Glomerular visceral epithelial cell (primary cell): ENCODE data around the gene BASP1.
"Not testable (repeated sequence)": the region's sequence is repeated elsewhere in the genome, so short reads cannot be mapped to it uniquely, and the experiment has no call there.

ENCODE experiments used
- DNase-seq: peaks from one replicate; pipeline ENCODE4 v3.0.0-alpha.2; 2016; ENCODE audit errors: extremely low spot score

The BASP1 gene

DNA sequence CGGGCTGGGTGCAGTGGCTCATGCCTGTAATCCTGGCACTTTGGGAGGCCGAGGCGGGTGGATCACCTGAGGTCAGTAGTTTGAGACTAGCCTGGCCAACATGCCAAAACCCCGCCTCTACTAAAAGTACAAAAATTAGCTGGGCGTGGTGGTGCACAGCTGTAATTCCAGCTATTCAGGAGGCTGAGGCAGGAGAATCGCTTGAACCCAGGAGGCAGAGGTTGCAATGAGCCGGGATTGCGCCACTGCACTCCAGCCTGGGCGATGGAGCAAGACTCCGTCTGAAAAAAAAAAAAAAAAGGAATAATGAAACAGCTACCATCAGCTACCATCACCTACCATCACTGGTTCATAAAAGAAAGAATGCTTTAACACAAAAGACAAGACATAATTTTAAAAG is 25.9 kb upstream of the BASP1 start:
- not testable (repeated sequence) for DNase-seq

DNA sequence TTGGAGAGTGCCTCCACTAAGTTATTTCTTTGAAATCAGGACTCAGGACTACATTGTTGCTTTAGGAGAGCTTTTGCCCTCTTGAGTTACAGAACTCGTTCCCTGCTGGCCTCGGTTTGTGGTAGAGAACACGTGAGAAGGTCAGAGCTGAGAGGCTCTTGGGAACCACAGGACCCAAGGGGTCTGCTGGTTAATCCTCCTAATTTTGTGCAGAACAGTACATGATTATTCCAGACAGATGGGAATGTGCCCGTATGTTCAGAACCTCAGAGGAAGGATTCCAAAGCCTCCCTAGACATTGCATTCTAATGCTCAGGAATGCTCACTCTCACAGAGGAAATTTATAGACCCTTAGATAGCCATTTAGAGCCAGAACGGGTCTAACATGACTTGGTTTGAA is 25.2 kb upstream of the BASP1 start:
- DNase-seq = no peak

- DNase-seq = no peak
Observed at GRCh38 chr5:17196024-17196423, 21.4 kb upstream of the BASP1 start.

GRCh38 chr5:17196697-17197096 is 20.7 kb upstream of the BASP1 start:
- no peak for DNase-seq

- DNase-seq = peak; percentile 73
Observed at GRCh38 chr5:17203329-17204132, 13.9 kb upstream of the BASP1 start.

GRCh38 chr5:17204133-17204489 is 13.3 kb upstream of the BASP1 start:
- DNase-seq = no peak

GRCh38 chr5:17206021-17206420 is 11.4 kb upstream of the BASP1 start:
- DNase-seq = no peak

DNA sequence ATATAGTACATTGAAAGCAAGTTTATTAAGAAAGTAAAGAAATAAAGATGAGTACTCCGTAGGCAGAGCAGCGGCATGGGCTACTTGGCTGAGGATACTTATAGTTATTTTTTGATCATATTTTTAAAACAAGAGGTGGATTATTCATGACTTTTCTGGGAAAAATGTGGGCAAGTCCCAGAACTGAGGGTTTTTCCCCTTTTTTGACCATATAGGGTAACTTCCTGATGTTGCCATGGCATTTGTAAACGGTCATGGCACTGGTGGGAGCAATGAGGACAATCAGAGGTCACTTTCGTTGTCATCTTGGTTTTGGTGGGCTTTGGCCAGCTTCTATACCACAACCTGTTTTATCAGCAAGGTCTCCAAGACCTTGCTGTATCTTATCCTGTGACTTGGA is 5.2 kb upstream of the BASP1 start:
- no peak for DNase-seq

DNA sequence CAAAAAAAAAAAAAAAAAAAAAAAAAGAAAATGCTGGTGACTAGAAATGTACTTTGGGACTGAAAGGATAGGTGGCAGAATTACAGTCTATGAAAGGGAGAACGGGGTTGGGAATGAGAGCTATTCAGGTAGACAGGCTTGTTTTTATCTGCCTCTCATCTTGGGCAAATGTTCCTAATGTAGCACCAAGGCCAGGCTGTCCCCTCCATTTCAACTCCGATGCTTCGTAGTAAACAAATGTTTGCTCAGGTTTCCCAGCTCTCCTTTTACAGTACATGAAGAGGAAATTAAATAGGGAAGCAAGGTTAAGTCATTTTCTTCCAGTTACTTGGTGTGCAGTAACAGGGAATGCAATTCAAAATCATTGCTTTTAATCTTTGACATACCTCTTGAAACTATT is 4.4 kb upstream of the BASP1 start:
- no peak for DNase-seq

DNA sequence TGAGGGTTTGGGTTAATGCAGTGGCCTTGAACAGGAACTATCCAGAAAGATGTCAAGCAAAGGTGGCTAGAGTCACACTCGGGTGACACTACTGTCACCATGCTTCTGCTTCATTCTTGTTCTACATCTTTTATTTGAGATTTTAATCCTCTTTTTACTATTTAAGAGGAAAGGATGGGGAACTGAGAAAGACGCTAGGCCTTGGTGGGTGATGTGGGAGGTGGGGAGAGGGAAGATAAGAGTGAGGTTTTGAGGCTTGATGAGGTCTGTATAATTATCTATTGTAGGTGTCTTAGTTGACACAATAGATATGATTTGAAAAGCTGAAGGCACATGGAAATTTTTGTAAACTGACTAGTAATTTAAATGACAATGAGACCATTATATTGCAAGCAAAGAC is 3.5 kb upstream of the BASP1 start:
- DNase-seq = no peak

DNA sequence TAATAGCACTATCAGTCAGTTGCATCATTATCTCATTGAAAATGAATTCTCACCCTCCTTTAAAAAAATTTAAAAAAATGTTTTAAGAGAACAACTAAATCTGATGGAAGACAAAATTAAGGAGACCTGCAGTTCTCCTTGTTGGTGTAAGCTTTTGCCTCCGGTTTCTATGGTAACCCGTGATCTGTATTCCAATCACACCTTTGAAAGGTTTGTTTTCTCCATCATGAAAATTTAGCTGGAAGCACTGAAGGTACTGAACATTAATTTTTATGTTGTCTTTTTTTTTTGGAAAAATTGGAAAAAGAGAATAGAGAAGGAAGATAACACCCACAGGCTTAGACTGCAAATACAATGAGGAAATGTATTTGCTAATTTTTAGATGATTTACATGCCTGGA is 2.5 kb upstream of the BASP1 start:
- DNase-seq = no peak

DNA sequence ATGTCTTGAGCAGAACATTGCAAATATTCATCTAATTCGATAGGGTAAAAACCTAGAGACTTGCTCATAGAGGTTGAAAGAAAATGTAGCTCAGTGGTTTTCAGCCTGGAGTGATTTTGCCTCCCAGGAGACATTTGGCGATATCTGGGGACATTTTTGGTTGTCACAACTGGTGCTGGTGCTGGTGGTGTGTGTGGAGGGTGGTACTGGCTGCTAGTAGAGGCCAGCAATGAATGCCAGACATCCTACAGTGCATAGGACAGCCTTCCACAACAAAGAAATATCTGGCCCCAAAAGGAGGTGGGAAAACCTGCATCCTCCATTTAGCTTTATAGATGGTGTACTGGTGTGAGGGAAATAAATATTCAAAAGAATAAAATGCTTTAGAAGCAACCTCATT is 2.1 kb upstream of the BASP1 start:
- no peak for DNase-seq

DNA sequence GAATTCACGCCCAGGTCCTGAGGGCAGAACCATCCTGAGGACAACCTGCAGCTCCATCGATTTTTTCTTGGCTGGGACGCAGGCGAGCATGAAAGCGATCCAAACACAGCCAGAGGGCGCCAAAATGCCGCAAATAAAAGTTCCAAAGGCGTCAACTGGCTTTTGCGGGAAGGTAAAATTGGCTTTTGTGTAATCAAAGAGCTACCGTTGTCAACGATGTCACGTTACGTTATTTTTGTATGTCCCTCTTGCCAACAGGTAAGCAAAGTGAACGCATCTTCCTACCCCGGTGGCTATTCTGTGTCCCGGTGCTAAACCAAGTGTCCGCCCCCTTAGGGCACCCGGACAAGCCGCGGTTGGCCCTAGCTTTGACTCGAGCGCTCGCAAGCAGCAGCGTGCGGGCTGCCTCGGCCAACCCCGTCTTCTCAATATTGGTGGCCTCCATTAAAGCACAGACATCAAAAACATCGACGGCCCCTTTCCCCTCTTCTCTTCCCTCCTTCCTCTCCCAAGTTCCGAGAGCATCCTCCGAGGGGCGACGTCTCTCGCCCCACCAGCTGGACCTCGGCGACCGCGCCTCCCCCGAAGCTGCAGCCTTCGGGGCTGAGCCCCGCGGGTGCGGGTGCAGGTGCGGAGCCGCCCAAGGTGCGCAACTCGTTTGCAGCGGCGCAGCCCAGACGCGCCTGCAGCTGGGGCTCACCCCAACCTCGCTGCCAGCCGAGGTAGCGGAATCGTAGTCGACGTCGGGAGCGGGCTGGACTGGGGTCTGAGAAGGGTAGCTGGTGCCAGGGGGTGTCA is 1.1 kb upstream of the BASP1 start:
- peak; percentile 82 for DNase-seq

- peak; percentile 56 for DNase-seq
Observed at GRCh38 chr5:17216974-17217492, 398 bp upstream of the BASP1 start.

- peak; percentile 44 for DNase-seq
Observed at GRCh38 chr5:17218353-17219005, 1.0 kb downstream of the BASP1 start.

DNA sequence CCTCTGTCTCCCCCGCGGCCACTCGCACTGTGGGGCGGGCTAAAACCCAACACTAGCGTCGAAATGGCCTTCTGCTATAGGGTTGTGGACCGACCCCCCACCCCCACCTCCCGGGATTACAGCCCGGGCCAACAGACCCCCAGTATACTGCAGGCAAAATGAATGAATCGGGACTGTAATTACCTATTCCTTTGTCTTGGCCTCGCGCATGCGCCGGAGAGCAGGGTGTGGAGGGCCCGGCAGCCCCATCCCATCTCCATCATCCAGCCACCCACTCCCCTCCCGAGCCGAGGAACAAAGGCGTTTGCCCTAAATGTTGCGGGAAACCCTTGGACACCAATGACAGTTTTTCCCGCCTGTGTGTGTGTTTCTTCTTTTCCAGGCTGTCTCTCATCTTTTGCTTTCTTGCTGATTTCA is 1.6 kb downstream of the BASP1 start:
- DNase-seq = peak; percentile 60

DNA sequence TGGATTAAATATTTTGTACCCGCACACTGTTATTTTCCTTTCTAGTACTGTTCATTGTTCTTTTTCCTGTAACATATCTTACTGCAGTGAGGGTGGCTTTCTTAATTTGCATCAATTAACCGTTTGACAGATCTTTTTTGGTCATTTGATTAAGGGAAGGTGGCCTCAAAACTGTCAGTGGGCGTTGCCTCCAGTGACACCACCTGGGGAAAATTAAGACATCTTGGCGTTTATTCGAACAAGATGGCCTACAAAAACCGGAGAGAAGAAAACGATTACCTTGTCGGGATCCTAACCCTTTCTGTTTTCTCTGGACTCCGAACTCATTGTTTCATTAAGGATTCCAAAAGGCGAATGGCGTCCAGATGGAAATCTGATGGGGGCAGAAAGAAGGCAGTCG is 2.0 kb downstream of the BASP1 start:
- DNase-seq = no peak

DNA sequence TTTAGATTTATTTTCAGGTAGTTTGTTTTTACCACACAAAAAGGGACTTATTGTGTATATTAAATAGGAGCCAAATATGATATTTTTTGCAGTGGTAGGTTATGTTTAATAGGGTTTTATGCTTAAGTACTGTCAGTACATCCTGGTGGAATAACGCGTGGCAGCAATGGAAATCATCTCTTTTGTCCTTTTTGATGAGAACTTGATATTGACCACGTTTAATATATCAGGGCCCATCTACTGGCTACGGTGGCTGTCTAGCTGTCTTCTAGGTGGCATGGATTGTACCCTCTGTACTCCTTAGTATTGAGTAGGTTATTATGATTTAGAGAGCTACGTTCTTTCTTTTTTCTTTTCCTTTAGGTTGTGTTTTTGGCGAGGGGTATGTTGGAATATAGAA is 2.6 kb downstream of the BASP1 start:
- DNase-seq = no peak

- DNase-seq = no peak
Observed at GRCh38 chr5:17220469-17220868, 3.0 kb downstream of the BASP1 start.

GRCh38 chr5:17221843-17222636 is 4.6 kb downstream of the BASP1 start:
- peak; percentile 62 for DNase-seq

DNA sequence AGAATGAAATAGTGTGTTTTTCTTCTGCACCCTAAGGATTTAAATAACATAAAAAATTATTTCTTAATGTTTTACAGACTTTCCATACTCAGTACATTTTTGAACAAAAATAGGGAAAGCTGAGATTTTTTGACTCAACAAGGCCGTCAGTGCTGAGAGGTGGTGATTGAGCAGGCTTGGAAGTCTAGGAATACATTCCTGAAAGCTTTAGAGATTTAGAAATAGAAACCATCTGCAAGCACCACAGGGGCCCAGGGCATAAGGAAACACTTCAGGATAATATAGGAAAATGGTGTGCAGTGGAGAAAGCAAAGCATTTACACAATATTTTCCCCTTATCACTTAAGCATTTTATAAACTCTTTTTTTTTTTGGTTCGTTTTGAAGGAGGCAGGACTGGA is 5.2 kb downstream of the BASP1 start:
- DNase-seq = no peak
